Gastroesophageal sphincter (tissue), 2 donors: ENCODE measurements around the gene SGSM1.

Experiments
- EP300 ChIP-seq: sonication (generic); formaldehyde crosslinking; IDR thresholded peaks from one replicate; pipeline ENCODE4 v1.6.1; 2017; ENCODE audit warnings: antibody characterized with exemption, mild to moderate bottlenecking
- POLR2A ChIP-seq, 2 donors: fragments of 450-650 bp; IDR thresholded peaks; one replicate each; pipeline ENCODE4 v1.6.1; 2017; ENCODE audit warnings: antibody characterized with exemption in 2 of 2, mild to moderate bottlenecking in 2 of 2, moderate library complexity in 1 of 2
- POLR2AphosphoS5 ChIP-seq: sonication (generic); formaldehyde crosslinking; IDR thresholded peaks from one replicate; pipeline ENCODE4 v1.6.1; 2017; ENCODE audit warnings: antibody characterized with exemption

DNA sequence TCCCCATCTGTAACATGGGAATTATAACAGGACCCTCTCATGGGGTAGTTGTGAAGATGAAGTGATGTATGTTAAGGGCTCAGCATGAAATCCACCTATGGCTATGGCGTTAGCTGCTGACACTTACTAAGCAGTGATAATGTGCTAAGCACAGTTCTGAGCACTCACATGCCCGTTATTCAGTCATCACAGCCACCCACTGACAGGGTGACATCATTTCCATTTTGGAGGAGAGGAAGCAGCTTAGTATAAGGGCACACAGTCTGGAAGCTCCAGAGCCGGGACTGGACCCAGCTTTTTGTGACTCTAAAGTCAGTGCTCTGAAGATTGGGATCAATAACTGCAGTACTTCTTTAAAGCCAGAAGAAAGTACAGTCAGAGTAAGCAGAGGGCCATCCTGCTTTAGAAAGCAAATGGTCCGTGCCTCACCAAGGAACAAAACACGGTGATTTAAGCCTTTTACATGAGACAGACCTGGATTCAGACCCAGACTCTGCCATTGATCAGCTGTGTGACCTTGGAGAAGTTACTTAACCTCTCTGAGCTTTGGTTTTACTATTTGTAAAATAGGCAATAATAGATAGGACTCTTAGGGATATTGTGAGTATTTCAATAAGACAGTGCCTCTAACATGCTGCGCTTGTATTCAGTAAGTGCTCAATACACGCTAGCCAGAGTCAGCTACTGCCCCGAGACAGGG, 61.5 kb downstream of the SGSM1 start:
- TF ChIP-seq POLR2AphosphoS5 = no peak
- no peak for TF ChIP-seq POLR2A (IDR thresholded peaks at IDR 0.05)
- no peak for TF ChIP-seq EP300
